Measurements from ENCODE around the gene MPI. TPM values are rescaled to one million over a fixed set of nuclear protein-coding genes. Genes with fewer than 3 reads are reported as not detected.

MPI gene
- total RNA-seq, 1 donor from 2014 or later: 77.7 TPM

DNA sequence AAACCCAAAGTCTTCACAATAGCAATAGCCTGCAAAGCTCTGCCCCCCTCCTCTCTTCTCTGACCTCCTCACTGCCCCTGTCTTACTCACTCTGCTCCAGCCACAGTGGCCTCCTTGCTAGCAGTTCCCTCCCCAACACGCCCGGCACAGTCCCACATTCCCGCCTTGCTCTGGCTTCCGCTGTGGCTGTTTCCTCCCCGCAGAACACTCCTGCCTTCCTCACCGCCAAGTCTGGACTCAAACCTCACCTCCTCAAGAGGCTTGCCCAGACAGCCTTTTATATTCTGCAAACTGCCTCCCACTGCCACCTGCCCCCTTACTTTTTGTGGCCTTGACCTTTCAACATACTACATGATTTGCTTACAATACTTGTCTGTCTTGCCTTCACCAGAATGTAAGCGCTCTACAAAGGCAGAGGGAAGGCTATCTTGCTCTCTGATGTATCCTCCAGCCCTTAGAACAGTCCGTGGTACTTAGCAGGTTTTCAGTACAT lies 406 bp upstream of the MPI start:
- peaks cover 7% of the 10 kb centered on the region for H3K27me3 Mint-ChIP-seq (ENCODE audit: insufficient read depth, low read depth)
- peak overlapping the region; percentile 88 for H3K4me3 Mint-ChIP-seq
- peaks cover 14% of the 10 kb centered on the region for H3K36me3 Mint-ChIP-seq
- H3K4me1 Mint-ChIP-seq: peaks cover 25% of the 10 kb centered on the region
- H3K4me3 ChIP-seq: peak overlapping the region; percentile 86
- no peak for TF ChIP-seq EZH2 (IDR thresholded peaks at IDR 0.05)
- TF ChIP-seq, protein P1, sequence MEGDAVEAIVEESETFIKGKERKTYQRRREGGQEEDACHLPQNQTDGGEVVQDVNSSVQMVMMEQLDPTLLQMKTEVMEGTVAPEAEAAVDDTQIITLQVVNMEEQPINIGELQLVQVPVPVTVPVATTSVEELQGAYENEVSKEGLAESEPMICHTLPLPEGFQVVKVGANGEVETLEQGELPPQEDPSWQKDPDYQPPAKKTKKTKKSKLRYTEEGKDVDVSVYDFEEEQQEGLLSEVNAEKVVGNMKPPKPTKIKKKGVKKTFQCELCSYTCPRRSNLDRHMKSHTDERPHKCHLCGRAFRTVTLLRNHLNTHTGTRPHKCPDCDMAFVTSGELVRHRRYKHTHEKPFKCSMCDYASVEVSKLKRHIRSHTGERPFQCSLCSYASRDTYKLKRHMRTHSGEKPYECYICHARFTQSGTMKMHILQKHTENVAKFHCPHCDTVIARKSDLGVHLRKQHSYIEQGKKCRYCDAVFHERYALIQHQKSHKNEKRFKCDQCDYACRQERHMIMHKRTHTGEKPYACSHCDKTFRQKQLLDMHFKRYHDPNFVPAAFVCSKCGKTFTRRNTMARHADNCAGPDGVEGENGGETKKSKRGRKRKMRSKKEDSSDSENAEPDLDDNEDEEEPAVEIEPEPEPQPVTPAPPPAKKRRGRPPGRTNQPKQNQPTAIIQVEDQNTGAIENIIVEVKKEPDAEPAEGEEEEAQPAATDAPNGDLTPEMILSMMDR (IDR thresholded peaks at IDR 0.05): no peak
- TF ChIP-seq EZH2phosphoT487 (IDR thresholded peaks at IDR 0.05): no peak
- H3K9me3 ChIP-seq (ENCODE audit: low read depth): no peaks in the 10 kb centered on the region
- no peaks in the 10 kb centered on the region for H4K20me1 ChIP-seq (ENCODE audit: low read depth)
- H3K27ac ChIP-seq: no peak overlapping the region
- H3K79me2 ChIP-seq (ENCODE audit: low read depth): peaks cover 12% of the 10 kb centered on the region
- H3K9ac ChIP-seq: no peak overlapping the region
- no peaks in the 10 kb centered on the region for H3K36me3 ChIP-seq
- peak overlapping the region; percentile 22 for H3K27ac Mint-ChIP-seq
- H2AFZ ChIP-seq (replicated peaks): peak overlapping the region; percentile 99
- H3F3A ChIP-seq (ENCODE audit: low read depth): peaks cover 11% of the 10 kb centered on the region
- H3K4me1 ChIP-seq: peaks cover 10% of the 10 kb centered on the region
- peaks cover 4% of the 10 kb centered on the region for H3K27me3 ChIP-seq
- DNase-seq (ENCODE audit: low spot score): peak; percentile 51
- no peaks in the 10 kb centered on the region for H3K9me3 Mint-ChIP-seq
- H3K4me2 ChIP-seq: peak overlapping the region; percentile 98

DNA sequence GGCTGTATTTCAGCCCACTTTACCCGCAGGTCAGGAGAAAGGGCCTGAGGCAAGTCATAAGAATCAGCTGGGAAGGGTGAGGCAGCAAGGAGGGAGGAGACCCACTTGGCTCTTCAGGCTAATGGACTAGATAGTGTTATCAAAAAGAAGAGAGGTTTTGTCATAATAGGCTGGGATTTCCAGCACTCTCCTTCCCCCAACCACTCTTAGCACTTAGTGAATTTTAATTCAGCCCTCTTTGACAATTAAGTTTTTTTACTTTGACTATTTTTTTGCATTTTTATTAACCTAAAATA lies 771 bp downstream of the MPI start:
- H3K4me1 ChIP-seq: peaks cover 10% of the 10 kb centered on the region
- peak overlapping the region; percentile 86 for H3K4me3 ChIP-seq
- Mint-ChIP-seq H3K9me3 (no peaks in the 10 kb centered on the region), H3K4me3 (peak overlapping the region; percentile 88), H3K36me3 (peaks cover 14% of the 10 kb centered on the region), H3K27ac (peak overlapping the region; percentile 22), H3K27me3 (ENCODE audit: insufficient read depth, low read depth) (peaks cover 5% of the 10 kb centered on the region), H3K4me1 (peaks cover 25% of the 10 kb centered on the region)
- peaks cover 12% of the 10 kb centered on the region for H3K79me2 ChIP-seq (ENCODE audit: low read depth)
- H3K9ac ChIP-seq: peak overlapping the region; percentile 78
- H2AFZ ChIP-seq (replicated peaks): no peak overlapping the region
- H3K27me3 ChIP-seq: peaks cover 4% of the 10 kb centered on the region
- DNase-seq (ENCODE audit: low spot score): no peak
- no peaks in the 10 kb centered on the region for H4K20me1 ChIP-seq (ENCODE audit: low read depth)
- H3K36me3 ChIP-seq: no peaks in the 10 kb centered on the region
- H3K27ac ChIP-seq: no peak overlapping the region
- no peaks in the 10 kb centered on the region for H3K9me3 ChIP-seq (ENCODE audit: low read depth)
- H3F3A ChIP-seq (ENCODE audit: low read depth): peaks cover 11% of the 10 kb centered on the region
- TF ChIP-seq EZH2phosphoT487 (IDR thresholded peaks at IDR 0.05): no peak
- TF ChIP-seq EZH2 (IDR thresholded peaks at IDR 0.05): no peak
- peak overlapping the region; percentile 98 for H3K4me2 ChIP-seq

DNA sequence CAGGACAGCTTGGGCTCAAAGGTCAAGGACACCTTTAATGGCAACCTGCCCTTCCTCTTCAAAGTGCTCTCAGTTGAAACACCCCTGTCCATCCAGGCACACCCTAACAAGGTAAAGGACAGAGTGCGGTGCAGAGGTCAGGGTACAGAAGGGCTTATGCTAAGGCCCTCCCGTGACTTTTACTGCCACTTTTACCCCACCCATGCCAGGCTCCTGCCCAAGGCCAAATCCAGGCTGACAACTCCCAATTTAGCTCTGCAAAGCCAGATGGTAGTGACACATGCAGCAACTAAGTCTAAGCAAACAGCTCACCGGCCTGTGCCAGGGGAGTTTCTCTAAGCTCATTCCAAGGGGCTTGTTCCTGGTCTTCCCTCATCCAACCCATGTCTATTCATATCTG lies 1.6 kb downstream of the MPI start:
- Histone ChIP-seq H3K9me3 (ENCODE audit: low read depth) (no peaks in the 10 kb centered on the region), H3F3A (ENCODE audit: low read depth) (peaks cover 11% of the 10 kb centered on the region), H4K20me1 (ENCODE audit: low read depth) (no peaks in the 10 kb centered on the region), H3K27ac (no peak overlapping the region), H3K4me3 (no peak overlapping the region), H3K79me2 (ENCODE audit: low read depth) (peaks cover 12% of the 10 kb centered on the region), H3K9ac (no peak overlapping the region), H3K27me3 (peaks cover 4% of the 10 kb centered on the region), H2AFZ (replicated peaks) (no peak overlapping the region), H3K36me3 (no peaks in the 10 kb centered on the region), H3K4me1 (peaks cover 10% of the 10 kb centered on the region), H3K4me2 (no peak overlapping the region)
- TF ChIP-seq EZH2phosphoT487 (IDR thresholded peaks at IDR 0.05) (no peak), EZH2 (IDR thresholded peaks at IDR 0.05) (no peak)
- TF ChIP-seq, protein P1 (IDR thresholded peaks at IDR 0.05): no peak
- no peak overlapping the region for H3K27ac Mint-ChIP-seq
- peaks cover 2% of the 10 kb centered on the region for H3K27me3 Mint-ChIP-seq (ENCODE audit: insufficient read depth, low read depth)
- H3K4me3 Mint-ChIP-seq: peak overlapping the region; percentile 76
- DNase-seq (ENCODE audit: low spot score): no peak
- H3K4me1 Mint-ChIP-seq: peaks cover 25% of the 10 kb centered on the region
- peaks cover 14% of the 10 kb centered on the region for H3K36me3 Mint-ChIP-seq
- no peaks in the 10 kb centered on the region for H3K9me3 Mint-ChIP-seq

DNA sequence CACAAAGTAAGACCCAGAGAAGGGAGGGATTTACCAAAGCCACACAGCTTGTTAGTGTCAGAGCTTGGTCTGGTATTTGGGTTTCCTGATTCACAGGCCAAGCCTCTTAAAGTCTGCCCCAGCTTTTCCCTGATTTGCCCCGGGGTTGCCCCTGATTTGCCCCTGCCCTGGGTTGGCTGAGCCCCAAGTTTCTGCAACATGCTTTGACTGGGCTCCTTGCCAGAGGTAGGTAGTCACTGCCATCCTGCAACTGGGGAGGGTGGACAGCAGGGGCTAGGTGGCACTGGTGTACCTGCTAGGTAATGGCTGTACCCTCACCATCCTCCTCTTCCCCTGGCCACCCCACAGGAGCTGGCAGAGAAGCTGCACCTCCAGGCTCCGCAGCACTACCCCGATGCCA lies 2.5 kb downstream of the MPI start:
- DNase-seq (ENCODE audit: low spot score): no peak
- H3K9ac ChIP-seq: no peak overlapping the region
- peaks cover 4% of the 10 kb centered on the region for H3K27me3 ChIP-seq
- H3K9me3 ChIP-seq (ENCODE audit: low read depth): no peaks in the 10 kb centered on the region
- peaks cover 14% of the 10 kb centered on the region for H3F3A ChIP-seq (ENCODE audit: low read depth)
- Mint-ChIP-seq H3K9me3 (no peaks in the 10 kb centered on the region), H3K27ac (no peak overlapping the region), H3K36me3 (peaks cover 14% of the 10 kb centered on the region), H3K4me1 (peaks cover 23% of the 10 kb centered on the region), H3K27me3 (ENCODE audit: insufficient read depth, low read depth) (peaks cover 2% of the 10 kb centered on the region), H3K4me3 (peak overlapping the region; percentile 76)
- H3K36me3 ChIP-seq: no peaks in the 10 kb centered on the region
- H3K27ac ChIP-seq: no peak overlapping the region
- no peak overlapping the region for H2AFZ ChIP-seq (replicated peaks)
- H3K4me2 ChIP-seq: no peak overlapping the region
- TF ChIP-seq, protein P1 (IDR thresholded peaks at IDR 0.05): no peak
- TF ChIP-seq EZH2 (IDR thresholded peaks at IDR 0.05) (no peak), EZH2phosphoT487 (IDR thresholded peaks at IDR 0.05) (no peak)
- H3K79me2 ChIP-seq (ENCODE audit: low read depth): peaks cover 12% of the 10 kb centered on the region
- H3K4me1 ChIP-seq: peaks cover 8% of the 10 kb centered on the region
- H3K4me3 ChIP-seq: no peak overlapping the region
- H4K20me1 ChIP-seq (ENCODE audit: low read depth): no peaks in the 10 kb centered on the region
